Hepatocyte (in vitro differentiated cells): ENCODE data around the gene STK24.

Experiments
- CTCF ChIP-seq: fragments of 200-600 bp; sonication (generic); IDR thresholded peaks from 2 replicates; pipeline ENCODE4 v1.5.1; 2016; ENCODE audit warnings: antibody characterized with exemption, mild to moderate bottlenecking; ENCODE audit not compliant: poor library complexity
- EZH2 ChIP-seq: fragments of 200-600 bp; sonication (generic); IDR thresholded peaks from 2 replicates; pipeline ENCODE4 v1.6.1; 2016; ENCODE audit warnings: antibody characterized with exemption, mild to moderate bottlenecking, borderline replicate concordance
- EZH2phosphoT487 ChIP-seq: fragments of 200-600 bp; sonication (generic); IDR thresholded peaks from one replicate; pipeline ENCODE4 v1.6.1; 2018; ENCODE audit warnings: antibody characterized with exemption, mild to moderate bottlenecking, low read depth, moderate library complexity; ENCODE audit not compliant: unreplicated experiment, severe bottlenecking

GRCh38 chr13:98581971-98582702 lies 5.2 kb upstream of the STK24 start:
- TF ChIP-seq CTCF (no peak), EZH2 (no peak), EZH2phosphoT487 (no peak)
